ENCODE data around the gene GH1. TPM values are rescaled to one million over a fixed set of nuclear protein-coding genes. Genes with fewer than 3 reads are reported as not detected.
"Not testable (repeated sequence)": the region's sequence is repeated elsewhere in the genome, so short reads cannot be mapped to it uniquely, and the experiment has no call there.

GH1 gene
- total and polyA plus RNA-seq, 7 donors = not detected

DNA sequence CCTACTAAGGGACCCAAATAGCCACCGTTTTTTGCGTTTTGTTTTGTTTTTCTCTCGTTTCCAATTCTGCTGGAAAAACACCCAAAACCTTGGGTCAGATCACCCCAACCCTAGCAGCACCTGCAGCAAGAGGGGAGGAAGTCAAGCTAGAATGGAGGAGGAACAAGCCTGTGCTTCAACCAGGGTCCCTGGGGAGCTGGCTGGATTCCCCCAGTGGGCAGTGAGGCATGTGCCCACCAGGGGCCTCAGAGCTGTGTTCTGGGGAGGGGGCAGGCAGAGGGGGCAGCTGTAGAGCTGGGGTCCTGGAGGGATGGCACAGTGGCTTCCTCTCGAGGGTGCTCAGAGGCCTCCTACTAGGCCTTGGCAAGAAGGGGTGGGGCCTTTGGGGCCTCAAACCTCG, 7.0 kb upstream of the GH1 start:
- no peak overlapping the region for H3K4me3 ChIP-seq
- no peaks in the 10 kb centered on the region for H3K9me3 ChIP-seq
- no peak for DNase-seq
- 80 to 83% (median 81%) methylated on average over 5 of the region's 5 CpGs for WGBS, 3 donors
- intact Hi-C loops (cut with DNase I) = no loop called here
- TF ChIP-seq, protein P1, sequence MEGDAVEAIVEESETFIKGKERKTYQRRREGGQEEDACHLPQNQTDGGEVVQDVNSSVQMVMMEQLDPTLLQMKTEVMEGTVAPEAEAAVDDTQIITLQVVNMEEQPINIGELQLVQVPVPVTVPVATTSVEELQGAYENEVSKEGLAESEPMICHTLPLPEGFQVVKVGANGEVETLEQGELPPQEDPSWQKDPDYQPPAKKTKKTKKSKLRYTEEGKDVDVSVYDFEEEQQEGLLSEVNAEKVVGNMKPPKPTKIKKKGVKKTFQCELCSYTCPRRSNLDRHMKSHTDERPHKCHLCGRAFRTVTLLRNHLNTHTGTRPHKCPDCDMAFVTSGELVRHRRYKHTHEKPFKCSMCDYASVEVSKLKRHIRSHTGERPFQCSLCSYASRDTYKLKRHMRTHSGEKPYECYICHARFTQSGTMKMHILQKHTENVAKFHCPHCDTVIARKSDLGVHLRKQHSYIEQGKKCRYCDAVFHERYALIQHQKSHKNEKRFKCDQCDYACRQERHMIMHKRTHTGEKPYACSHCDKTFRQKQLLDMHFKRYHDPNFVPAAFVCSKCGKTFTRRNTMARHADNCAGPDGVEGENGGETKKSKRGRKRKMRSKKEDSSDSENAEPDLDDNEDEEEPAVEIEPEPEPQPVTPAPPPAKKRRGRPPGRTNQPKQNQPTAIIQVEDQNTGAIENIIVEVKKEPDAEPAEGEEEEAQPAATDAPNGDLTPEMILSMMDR (IDR thresholded peaks at IDR 0.05) = no peak
- no peaks in the 10 kb centered on the region for H3K36me3 ChIP-seq (ENCODE audit: insufficient read depth in 1 of 2, low read depth in 1 of 2)
- H3K27ac ChIP-seq = no peak overlapping the region
- H3K27me3 ChIP-seq (ENCODE audit: insufficient read depth in 3 of 3, low read length in 2 of 3) = no peaks in the 10 kb centered on the region
- peaks cover 6% of the 10 kb centered on the region for H3K4me1 ChIP-seq
- ATAC-seq = no peak

GRCh38 chr17:63922402-63922801, 3.8 kb upstream of the GH1 start:
- H3K4me3 ChIP-seq; H3K27ac ChIP-seq; H3K36me3 ChIP-seq (ENCODE audit: insufficient read depth in 1 of 2, low read depth in 1 of 2); H3K4me1 ChIP-seq; H3K9me3 ChIP-seq; H3K27me3 ChIP-seq (ENCODE audit: insufficient read depth in 3 of 3, low read length in 2 of 3); ATAC-seq; intact Hi-C loops (cut with DNase I); DNase-seq: not testable (repeated sequence)
- WGBS, 3 donors = 78 to 82% (median 79%) methylated on average over 9 of the region's 9 CpGs

GRCh38 chr17:63920779-63921178, 2.1 kb upstream of the GH1 start:
- H3K4me1 ChIP-seq; H3K36me3 ChIP-seq (ENCODE audit: insufficient read depth in 1 of 2, low read depth in 1 of 2); H3K4me3 ChIP-seq; ATAC-seq; H3K9me3 ChIP-seq; intact Hi-C loops (cut with DNase I); H3K27ac ChIP-seq; DNase-seq; H3K27me3 ChIP-seq (ENCODE audit: insufficient read depth in 3 of 3, low read length in 2 of 3): not testable (repeated sequence)
- 91 to 99% (median 92%) methylated on average over 5 of the region's 5 CpGs for WGBS, 3 donors

DNA sequence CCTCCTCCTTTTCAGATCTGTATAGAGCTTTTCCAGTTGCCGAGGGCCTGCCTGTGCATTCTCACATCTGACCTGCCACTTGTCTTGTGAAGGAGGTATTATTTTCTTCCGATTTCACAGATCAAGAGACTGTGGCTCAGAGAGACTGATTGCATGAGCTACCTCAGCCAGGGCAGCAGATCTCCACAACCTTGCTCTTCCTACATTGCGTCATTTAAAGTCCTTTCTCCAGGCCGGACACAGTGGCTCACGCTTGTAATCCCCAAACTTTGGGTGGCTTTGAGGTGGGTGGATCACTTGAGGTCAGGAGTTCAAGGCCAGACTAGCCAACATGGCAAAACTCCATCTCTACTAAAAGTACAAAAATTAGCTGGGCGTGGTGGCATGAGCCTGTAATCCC, 1.4 kb upstream of the GH1 start:
- H3K4me1 ChIP-seq; H3K27ac ChIP-seq; ATAC-seq; DNase-seq; H3K9me3 ChIP-seq; intact Hi-C loops (cut with DNase I); H3K36me3 ChIP-seq (ENCODE audit: insufficient read depth in 1 of 2, low read depth in 1 of 2); H3K4me3 ChIP-seq; H3K27me3 ChIP-seq (ENCODE audit: insufficient read depth in 3 of 3, low read length in 2 of 3): not testable (repeated sequence)
- WGBS, 3 donors = 84 to 90% (median 86%) methylated on average over 6 of the region's 6 CpGs

DNA sequence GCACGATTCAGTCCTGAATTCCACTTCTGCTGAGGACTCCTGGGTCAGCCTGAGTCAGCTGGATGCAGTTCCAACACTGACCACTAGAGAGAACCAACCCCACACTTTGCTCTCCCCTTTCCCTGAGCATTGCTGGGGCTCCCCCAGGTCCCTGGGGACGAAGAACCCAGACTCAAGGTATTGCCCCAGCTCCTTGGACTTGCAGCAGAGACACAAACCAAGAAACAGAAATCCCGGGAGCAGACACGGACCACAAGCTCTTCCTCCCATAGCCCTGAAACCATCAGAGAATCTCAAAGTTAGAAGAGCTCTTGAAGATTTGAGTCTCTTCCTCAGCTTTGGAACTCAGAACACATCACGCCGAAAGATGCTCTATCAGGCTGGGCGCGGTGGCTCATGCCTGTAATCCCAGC, 678 bp upstream of the GH1 start:
- DNase-seq (peak; percentile 47 to 65), ATAC-seq (peak; percentile 87 to 97 (median 92))
- Histone ChIP-seq H3K9me3 (no peaks in the 10 kb centered on the region), H3K4me1 (no peaks in the 10 kb centered on the region), H3K27me3 (ENCODE audit: insufficient read depth in 3 of 3, low read length in 2 of 3) (no peaks in the 10 kb centered on the region), H3K27ac (no peak overlapping the region), H3K36me3 (ENCODE audit: insufficient read depth in 1 of 2, low read depth in 1 of 2) (no peaks in the 10 kb centered on the region), H3K4me3 (no peak overlapping the region)
- 40 to 47% (median 42%) methylated on average over 8 of the region's 8 CpGs for WGBS, 3 donors
- intact Hi-C loops (cut with DNase I) = loop anchor here (2.0 to 10.0 kb wide), 3 partner anchors 71 to 215 kb away; partner anchors contain the start of gene ERN1 (in 1 of the 2)
- TF ChIP-seq, protein P1 (IDR thresholded peaks at IDR 0.05) = peak; percentile 95

- ATAC-seq (no peak), DNase-seq (no peak)
- H3K27ac ChIP-seq = no peak overlapping the region
- H3K4me1 ChIP-seq = no peaks in the 10 kb centered on the region
- H3K4me3 ChIP-seq = no peak overlapping the region
- WGBS, 3 donors = 54 to 65% (median 56%) methylated on average over 10 of the region's 10 CpGs
- H3K27me3 ChIP-seq (ENCODE audit: insufficient read depth in 3 of 3, low read length in 2 of 3) = no peaks in the 10 kb centered on the region
- TF ChIP-seq, protein P1 (IDR thresholded peaks at IDR 0.05) = no peak
- H3K9me3 ChIP-seq = no peaks in the 10 kb centered on the region
- H3K36me3 ChIP-seq (ENCODE audit: insufficient read depth in 1 of 2, low read depth in 1 of 2) = no peaks in the 10 kb centered on the region
- intact Hi-C loops (cut with DNase I) = loop anchor here (2.0 to 10.0 kb wide), 3 partner anchors 72 to 216 kb away; partner anchors contain the start of gene ERN1 (in 1 of the 2)
These were observed 334 bp downstream of the GH1 start for GRCh38 chr17:63918305-63918704.
